ENCODE data around the gene MAP3K20. TPM values are rescaled to one million over a fixed set of nuclear protein-coding genes. Genes with fewer than 3 reads are reported as not detected.

MAP3K20 gene
- total and polyA plus RNA-seq, 2 of the 8 experiments (the other 6 are each of a cell fraction or from before 2014, with no cell fraction given) = 3.1 to 11.1 TPM

DNA sequence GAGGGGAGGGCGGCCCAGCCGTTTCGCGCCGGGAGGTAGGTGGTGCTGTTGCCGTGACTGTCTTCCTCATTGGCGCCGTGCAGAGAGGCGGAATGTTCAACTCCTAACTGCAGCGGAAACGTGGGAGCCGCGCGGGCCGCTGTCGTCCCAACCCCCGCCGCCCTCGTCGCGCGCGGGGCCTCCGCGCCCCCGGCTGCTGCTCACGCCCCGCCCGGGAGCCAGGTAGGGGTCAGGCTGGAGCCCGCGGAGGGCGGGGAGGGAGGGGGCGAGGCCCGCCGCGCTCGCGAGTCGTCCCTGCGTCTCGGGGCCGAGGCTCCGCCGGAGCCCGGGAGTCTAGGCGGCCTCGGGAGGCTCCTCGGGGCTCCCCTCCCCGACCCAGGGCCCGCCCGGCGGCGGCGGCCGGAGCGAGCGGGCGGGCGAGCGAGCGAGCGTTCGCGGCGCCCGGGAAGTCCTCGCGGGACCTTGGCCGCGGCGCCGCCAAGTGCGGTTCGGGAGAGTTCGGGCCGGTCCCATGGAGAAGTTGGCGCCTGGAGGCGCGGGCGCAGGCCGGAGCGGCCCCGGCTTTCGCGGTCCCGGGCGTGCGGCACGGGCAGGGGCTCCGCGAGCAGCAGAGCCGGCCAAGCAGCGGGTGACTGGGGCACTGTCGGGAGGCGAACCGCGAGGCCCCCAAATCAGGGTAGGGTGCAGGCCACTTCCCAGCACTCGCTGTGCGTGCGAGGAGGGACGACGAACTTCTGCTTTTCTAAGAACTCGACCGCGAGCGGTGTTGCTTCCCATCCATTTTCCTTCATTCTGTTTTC is at the start of gene MAP3K20 (continued):
- TF ChIP-seq KDM4A (IDR thresholded peaks at IDR 0.05; ENCODE audit: low read depth, low read length, severe bottlenecking) = peak; percentile 85
- TF ChIP-seq FOSL1 (IDR thresholded peaks at IDR 0.05; ENCODE audit: insufficient read depth, low read depth, low read length) = no peak
- no peak for TF ChIP-seq SRF (IDR thresholded peaks at IDR 0.05; ENCODE audit: low read depth, low read length)

All from H1 (cell line).